ENCODE results near the gene PAK3. TPM values are rescaled to one million over a fixed set of nuclear protein-coding genes. Genes with fewer than 3 reads are reported as not detected.

Gene PAK3
- total and polyA plus RNA-seq, 2 experiments from 2014 or later = 5.0 to 5.4 TPM

DNA sequence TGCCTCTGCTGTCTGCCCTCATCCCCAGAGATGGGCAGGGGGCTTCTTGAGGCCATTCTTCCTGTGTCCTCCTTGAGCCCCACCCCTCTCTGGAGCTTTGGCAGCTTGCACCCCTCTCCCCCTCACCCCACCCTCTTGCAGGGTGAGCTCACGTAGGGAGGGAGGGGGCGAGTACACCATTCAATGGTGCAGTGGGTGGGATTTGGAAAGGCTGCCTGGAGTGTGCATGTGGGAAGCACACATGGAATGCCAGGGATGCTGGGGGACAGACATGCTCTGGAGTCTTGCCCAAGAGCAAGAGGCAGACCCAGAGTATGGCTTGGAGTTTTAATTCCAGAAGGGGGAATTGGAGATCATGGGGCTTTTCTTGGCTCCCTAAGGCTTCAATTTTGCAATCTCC, 5.6 kb downstream of the PAK3 start (continued):
- TF ChIP-seq, protein P1, sequence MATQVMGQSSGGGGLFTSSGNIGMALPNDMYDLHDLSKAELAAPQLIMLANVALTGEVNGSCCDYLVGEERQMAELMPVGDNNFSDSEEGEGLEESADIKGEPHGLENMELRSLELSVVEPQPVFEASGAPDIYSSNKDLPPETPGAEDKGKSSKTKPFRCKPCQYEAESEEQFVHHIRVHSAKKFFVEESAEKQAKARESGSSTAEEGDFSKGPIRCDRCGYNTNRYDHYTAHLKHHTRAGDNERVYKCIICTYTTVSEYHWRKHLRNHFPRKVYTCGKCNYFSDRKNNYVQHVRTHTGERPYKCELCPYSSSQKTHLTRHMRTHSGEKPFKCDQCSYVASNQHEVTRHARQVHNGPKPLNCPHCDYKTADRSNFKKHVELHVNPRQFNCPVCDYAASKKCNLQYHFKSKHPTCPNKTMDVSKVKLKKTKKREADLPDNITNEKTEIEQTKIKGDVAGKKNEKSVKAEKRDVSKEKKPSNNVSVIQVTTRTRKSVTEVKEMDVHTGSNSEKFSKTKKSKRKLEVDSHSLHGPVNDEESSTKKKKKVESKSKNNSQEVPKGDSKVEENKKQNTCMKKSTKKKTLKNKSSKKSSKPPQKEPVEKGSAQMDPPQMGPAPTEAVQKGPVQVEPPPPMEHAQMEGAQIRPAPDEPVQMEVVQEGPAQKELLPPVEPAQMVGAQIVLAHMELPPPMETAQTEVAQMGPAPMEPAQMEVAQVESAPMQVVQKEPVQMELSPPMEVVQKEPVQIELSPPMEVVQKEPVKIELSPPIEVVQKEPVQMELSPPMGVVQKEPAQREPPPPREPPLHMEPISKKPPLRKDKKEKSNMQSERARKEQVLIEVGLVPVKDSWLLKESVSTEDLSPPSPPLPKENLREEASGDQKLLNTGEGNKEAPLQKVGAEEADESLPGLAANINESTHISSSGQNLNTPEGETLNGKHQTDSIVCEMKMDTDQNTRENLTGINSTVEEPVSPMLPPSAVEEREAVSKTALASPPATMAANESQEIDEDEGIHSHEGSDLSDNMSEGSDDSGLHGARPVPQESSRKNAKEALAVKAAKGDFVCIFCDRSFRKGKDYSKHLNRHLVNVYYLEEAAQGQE (IDR thresholded peaks at IDR 0.05; ENCODE audit: unreplicated experiment) = no peak
- TF ChIP-seq EZH2 (IDR thresholded peaks at IDR 0.05; ENCODE audit: low read depth, unreplicated experiment) (no peak), ZNF331 (CRISPR knock-in tag; IDR thresholded peaks at IDR 0.05; ENCODE audit: low read depth) (no peak)

DNA sequence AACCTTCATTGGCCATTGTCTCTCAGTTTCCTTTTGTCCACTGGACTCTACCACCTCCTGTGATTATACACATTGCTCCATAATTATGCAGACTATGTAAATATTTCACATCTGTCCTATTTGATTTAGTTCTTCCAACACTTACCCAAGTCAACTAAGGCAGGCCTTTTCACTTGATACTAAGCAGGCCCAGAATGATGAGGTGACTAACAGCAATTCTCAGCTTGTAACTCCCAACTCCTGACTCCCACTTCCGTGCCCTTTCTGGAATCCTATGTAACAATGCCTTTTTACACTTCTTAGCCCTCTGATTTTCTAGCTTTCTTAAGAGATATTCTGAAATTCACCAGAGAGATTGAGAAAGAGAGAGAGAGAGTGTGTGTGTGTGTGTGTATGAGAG, 6.6 kb downstream of the PAK3 start:
- peaks cover 7% of the 10 kb centered on the region for H3K27me3 Mint-ChIP-seq (ENCODE audit: insufficient read depth, low read depth, poor library complexity)
- Histone ChIP-seq H3K4me2 (no peak overlapping the region), H3K79me2 (replicated peaks; ENCODE audit: insufficient read depth) (no peaks in the 10 kb centered on the region), H3K4me3 (no peak overlapping the region), H4K20me1 (replicated peaks; ENCODE audit: insufficient read depth) (no peaks in the 10 kb centered on the region), H2AFZ (no peak overlapping the region), H3K36me3 (ENCODE audit: insufficient read depth) (0 out of 2 replicates have a peak, but pooled peaks cover 4% of the 10 kb centered on the region), H3K4me1 (ENCODE audit: insufficient read depth) (peaks cover 8% of the 10 kb centered on the region; the same call in 1 of the 2 replicates), H3K9me2 (ENCODE audit: insufficient read depth) (no peaks in the 10 kb centered on the region), H3K27me3 (ENCODE audit: insufficient read depth) (no peaks in the 10 kb centered on the region), H3F3A (replicated peaks; ENCODE audit: low read depth) (no peaks in the 10 kb centered on the region), H3K27ac (ENCODE audit: low read depth) (no peak overlapping the region)
- peaks cover 21% of the 10 kb centered on the region; the same call in 2 of the 3 replicates for H3K4me1 Mint-ChIP-seq
- DNase-seq (ENCODE audit: low spot score) (no peak), ATAC-seq (no peak)
- H3K4me3 Mint-ChIP-seq = no peak overlapping the region
- peaks cover 11% of the 10 kb centered on the region; the same call in 2 of the 3 replicates for H3K36me3 Mint-ChIP-seq (ENCODE audit: low read depth)
- no peak overlapping the region for H3K27ac Mint-ChIP-seq
- H3K9me3 Mint-ChIP-seq = no peaks in the 10 kb centered on the region
- TF ChIP-seq, protein P2, sequence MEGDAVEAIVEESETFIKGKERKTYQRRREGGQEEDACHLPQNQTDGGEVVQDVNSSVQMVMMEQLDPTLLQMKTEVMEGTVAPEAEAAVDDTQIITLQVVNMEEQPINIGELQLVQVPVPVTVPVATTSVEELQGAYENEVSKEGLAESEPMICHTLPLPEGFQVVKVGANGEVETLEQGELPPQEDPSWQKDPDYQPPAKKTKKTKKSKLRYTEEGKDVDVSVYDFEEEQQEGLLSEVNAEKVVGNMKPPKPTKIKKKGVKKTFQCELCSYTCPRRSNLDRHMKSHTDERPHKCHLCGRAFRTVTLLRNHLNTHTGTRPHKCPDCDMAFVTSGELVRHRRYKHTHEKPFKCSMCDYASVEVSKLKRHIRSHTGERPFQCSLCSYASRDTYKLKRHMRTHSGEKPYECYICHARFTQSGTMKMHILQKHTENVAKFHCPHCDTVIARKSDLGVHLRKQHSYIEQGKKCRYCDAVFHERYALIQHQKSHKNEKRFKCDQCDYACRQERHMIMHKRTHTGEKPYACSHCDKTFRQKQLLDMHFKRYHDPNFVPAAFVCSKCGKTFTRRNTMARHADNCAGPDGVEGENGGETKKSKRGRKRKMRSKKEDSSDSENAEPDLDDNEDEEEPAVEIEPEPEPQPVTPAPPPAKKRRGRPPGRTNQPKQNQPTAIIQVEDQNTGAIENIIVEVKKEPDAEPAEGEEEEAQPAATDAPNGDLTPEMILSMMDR (conservative IDR thresholded peaks at IDR 0.05; ENCODE audit: low read depth in 2 of 2) = no peak
- TF ChIP-seq, protein P3, sequence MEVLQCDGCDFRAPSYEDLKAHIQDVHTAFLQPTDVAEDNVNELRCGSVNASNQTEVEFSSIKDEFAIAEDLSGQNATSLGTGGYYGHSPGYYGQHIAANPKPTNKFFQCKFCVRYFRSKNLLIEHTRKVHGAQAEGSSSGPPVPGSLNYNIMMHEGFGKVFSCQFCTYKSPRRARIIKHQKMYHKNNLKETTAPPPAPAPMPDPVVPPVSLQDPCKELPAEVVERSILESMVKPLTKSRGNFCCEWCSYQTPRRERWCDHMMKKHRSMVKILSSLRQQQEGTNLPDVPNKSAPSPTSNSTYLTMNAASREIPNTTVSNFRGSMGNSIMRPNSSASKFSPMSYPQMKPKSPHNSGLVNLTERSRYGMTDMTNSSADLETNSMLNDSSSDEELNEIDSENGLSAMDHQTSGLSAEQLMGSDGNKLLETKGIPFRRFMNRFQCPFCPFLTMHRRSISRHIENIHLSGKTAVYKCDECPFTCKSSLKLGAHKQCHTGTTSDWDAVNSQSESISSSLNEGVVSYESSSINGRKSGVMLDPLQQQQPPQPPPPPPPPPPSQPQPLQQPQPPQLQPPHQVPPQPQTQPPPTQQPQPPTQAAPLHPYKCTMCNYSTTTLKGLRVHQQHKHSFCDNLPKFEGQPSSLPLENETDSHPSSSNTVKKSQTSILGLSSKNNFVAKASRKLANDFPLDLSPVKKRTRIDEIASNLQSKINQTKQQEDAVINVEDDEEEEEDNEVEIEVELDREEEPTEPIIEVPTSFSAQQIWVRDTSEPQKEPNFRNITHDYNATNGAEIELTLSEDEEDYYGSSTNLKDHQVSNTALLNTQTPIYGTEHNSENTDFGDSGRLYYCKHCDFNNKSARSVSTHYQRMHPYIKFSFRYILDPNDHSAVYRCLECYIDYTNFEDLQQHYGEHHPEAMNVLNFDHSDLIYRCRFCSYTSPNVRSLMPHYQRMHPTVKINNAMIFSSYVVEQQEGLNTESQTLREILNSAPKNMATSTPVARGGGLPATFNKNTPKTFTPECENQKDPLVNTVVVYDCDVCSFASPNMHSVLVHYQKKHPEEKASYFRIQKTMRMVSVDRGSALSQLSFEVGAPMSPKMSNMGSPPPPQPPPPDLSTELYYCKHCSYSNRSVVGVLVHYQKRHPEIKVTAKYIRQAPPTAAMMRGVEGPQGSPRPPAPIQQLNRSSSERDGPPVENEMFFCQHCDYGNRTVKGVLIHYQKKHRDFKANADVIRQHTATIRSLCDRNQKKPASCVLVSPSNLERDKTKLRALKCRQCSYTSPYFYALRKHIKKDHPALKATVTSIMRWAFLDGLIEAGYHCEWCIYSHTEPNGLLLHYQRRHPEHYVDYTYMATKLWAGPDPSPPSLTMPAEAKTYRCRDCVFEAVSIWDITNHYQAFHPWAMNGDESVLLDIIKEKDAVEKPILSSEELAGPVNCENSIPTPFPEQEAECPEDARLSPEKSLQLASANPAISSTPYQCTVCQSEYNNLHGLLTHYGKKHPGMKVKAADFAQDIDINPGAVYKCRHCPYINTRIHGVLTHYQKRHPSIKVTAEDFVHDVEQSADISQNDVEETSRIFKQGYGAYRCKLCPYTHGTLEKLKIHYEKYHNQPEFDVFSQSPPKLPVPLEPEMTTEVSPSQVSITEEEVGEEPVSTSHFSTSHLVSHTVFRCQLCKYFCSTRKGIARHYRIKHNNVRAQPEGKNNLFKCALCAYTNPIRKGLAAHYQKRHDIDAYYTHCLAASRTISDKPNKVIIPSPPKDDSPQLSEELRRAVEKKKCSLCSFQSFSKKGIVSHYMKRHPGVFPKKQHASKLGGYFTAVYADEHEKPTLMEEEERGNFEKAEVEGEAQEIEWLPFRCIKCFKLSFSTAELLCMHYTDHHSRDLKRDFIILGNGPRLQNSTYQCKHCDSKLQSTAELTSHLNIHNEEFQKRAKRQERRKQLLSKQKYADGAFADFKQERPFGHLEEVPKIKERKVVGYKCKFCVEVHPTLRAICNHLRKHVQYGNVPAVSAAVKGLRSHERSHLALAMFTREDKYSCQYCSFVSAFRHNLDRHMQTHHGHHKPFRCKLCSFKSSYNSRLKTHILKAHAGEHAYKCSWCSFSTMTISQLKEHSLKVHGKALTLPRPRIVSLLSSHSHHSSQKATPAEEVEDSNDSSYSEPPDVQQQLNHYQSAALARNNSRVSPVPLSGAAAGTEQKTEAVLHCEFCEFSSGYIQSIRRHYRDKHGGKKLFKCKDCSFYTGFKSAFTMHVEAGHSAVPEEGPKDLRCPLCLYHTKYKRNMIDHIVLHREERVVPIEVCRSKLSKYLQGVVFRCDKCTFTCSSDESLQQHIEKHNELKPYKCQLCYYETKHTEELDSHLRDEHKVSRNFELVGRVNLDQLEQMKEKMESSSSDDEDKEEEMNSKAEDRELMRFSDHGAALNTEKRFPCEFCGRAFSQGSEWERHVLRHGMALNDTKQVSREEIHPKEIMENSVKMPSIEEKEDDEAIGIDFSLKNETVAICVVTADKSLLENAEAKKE (CRISPR knock-in tag; IDR thresholded peaks at IDR 0.05) = no peak
- TF ChIP-seq STAT1 (IDR thresholded peaks at IDR 0.05; ENCODE audit: unreplicated experiment) (no peak), ZNF114 (CRISPR knock-in tag; IDR thresholded peaks at IDR 0.05) (no peak), CREB1 (CRISPR knock-in tag; IDR thresholded peaks at IDR 0.05; ENCODE audit: low read depth) (no peak), POLR2AphosphoS5 (IDR thresholded peaks at IDR 0.05; ENCODE audit: low read depth) (no peak), ZNF331 (CRISPR knock-in tag; IDR thresholded peaks at IDR 0.05; ENCODE audit: low read depth) (no peak), JUNB (IDR thresholded peaks at IDR 0.05; ENCODE audit: unreplicated experiment) (no peak)
- TF ChIP-seq, protein P1 (IDR thresholded peaks at IDR 0.05; ENCODE audit: unreplicated experiment) = no peak
